HEK293 (cell line): ENCODE measurements around the gene CXCL16.
A peak's percentile ranks its signal among the peaks of the same experiment; 100 is the strongest.

ENCODE experiments used
- ELK4 ChIP-seq: IDR thresholded peaks from 2 replicates; pipeline ENCODE4 v1.6.1; 2011; ENCODE audit warnings: mild to moderate bottlenecking, low read depth, low read length, borderline replicate concordance
- INSM2 ChIP-seq: fragments of 450-650 bp; formaldehyde crosslinking; IDR thresholded peaks from 2 replicates; pipeline ENCODE4 v1.5.1; 2016; ENCODE audit warnings: missing biosample characterization, missing genetic modification characterization
- KLF16 ChIP-seq: fragments of 450-650 bp; formaldehyde crosslinking; IDR thresholded peaks from 2 replicates; pipeline ENCODE4 v1.5.1; 2017; ENCODE audit warnings: missing biosample characterization, missing genetic modification characterization
- KLF9 ChIP-seq: fragments of 450-650 bp; formaldehyde crosslinking; IDR thresholded peaks from 2 replicates; pipeline ENCODE4 v1.5.1; 2016; ENCODE audit warnings: missing biosample characterization, missing genetic modification characterization, low read depth
- PRDM1 ChIP-seq: fragments of 450-650 bp; formaldehyde crosslinking; IDR thresholded peaks from 2 replicates; pipeline ENCODE4; 2016; ENCODE audit warnings: missing biosample characterization, missing genetic modification characterization
- SETDB1 ChIP-seq: IDR thresholded peaks from one replicate; pipeline ENCODE4 v1.6.1; 2017; ENCODE audit warnings: mild to moderate bottlenecking, low read length, moderate library complexity, mixed read lengths; ENCODE audit not compliant: insufficient read length
- SP2 ChIP-seq: fragments of 450-650 bp; formaldehyde crosslinking; IDR thresholded peaks from 2 replicates; pipeline ENCODE4 v1.5.1; 2016; ENCODE audit warnings: missing biosample characterization, missing genetic modification characterization
- SP7 ChIP-seq: fragments of 450-650 bp; formaldehyde crosslinking; IDR thresholded peaks from 2 replicates; pipeline ENCODE4 v1.5.1; 2016; ENCODE audit warnings: missing biosample characterization, missing genetic modification characterization
- ZBTB11 ChIP-seq: fragments of 450-650 bp; formaldehyde crosslinking; conservative IDR thresholded peaks from 2 replicates; pipeline ENCODE4 v1.5.1; 2016; ENCODE audit warnings: low read depth, missing biosample characterization, missing genetic modification characterization
- ZNF169 ChIP-seq: fragments of 450-650 bp; formaldehyde crosslinking; IDR thresholded peaks from 2 replicates; pipeline ENCODE4 v1.5.1; 2016; ENCODE audit warnings: missing biosample characterization, missing genetic modification characterization
- ZNF211 ChIP-seq: fragments of 450-650 bp; formaldehyde crosslinking; IDR thresholded peaks from 2 replicates; pipeline ENCODE4 v1.5.1; 2016; ENCODE audit warnings: low read depth, missing biosample characterization, missing genetic modification characterization
- ZNF26 ChIP-seq: fragments of 450-650 bp; formaldehyde crosslinking; IDR thresholded peaks from 2 replicates; pipeline ENCODE4 v1.5.1; 2016; ENCODE audit warnings: missing biosample characterization, missing genetic modification characterization
- ZNF280D ChIP-seq: fragments of 450-650 bp; formaldehyde crosslinking; IDR thresholded peaks from 2 replicates; pipeline ENCODE4 v1.5.1; 2016; ENCODE audit warnings: missing biosample characterization, missing genetic modification characterization
- ZNF311 ChIP-seq: fragments of 450-650 bp; formaldehyde crosslinking; IDR thresholded peaks from 2 replicates; pipeline ENCODE4 v1.5.1; 2017; ENCODE audit warnings: missing biosample characterization, missing genetic modification characterization, borderline replicate concordance
- ZNF341 ChIP-seq: fragments of 450-650 bp; formaldehyde crosslinking; IDR thresholded peaks from 2 replicates; pipeline ENCODE4; 2016; ENCODE audit warnings: low read depth, missing biosample characterization, missing genetic modification characterization
- ZNF350 ChIP-seq: fragments of 450-650 bp; formaldehyde crosslinking; IDR thresholded peaks from 2 replicates; pipeline ENCODE4 v1.5.0; 2017; ENCODE audit warnings: missing biosample characterization, mild to moderate bottlenecking, missing genetic modification characterization
- ZNF501 ChIP-seq: fragments of 450-650 bp; formaldehyde crosslinking; IDR thresholded peaks from 2 replicates; pipeline ENCODE4 v1.5.1; 2016; ENCODE audit warnings: missing biosample characterization, missing genetic modification characterization
- ZNF513 ChIP-seq: fragments of 450-650 bp; IDR thresholded peaks from 2 replicates; pipeline ENCODE4 v1.5.1; 2018; ENCODE audit warnings: missing biosample characterization, missing genetic modification characterization
- ZNF529 ChIP-seq: fragments of 450-650 bp; formaldehyde crosslinking; IDR thresholded peaks from 2 replicates; pipeline ENCODE4 v1.5.1; 2017; ENCODE audit warnings: missing genetic modification characterization, missing biosample characterization; ENCODE audit not compliant: insufficient replicate concordance
- ZNF610 ChIP-seq: fragments of 450-650 bp; formaldehyde crosslinking; IDR thresholded peaks from 2 replicates; pipeline ENCODE4 v1.5.1; 2016; ENCODE audit warnings: missing biosample characterization, missing genetic modification characterization, borderline replicate concordance
- ZNF645 ChIP-seq: fragments of 450-650 bp; formaldehyde crosslinking; IDR thresholded peaks from 2 replicates; pipeline ENCODE4; 2016; ENCODE audit warnings: missing biosample characterization, missing genetic modification characterization
- ZSCAN18 ChIP-seq: fragments of 450-650 bp; formaldehyde crosslinking; IDR thresholded peaks from 2 replicates; pipeline ENCODE4 v1.5.1; 2016; ENCODE audit warnings: missing biosample characterization, missing genetic modification characterization
- ZSCAN23 ChIP-seq: fragments of 450-650 bp; formaldehyde crosslinking; IDR thresholded peaks from 2 replicates; pipeline ENCODE4 v1.5.1; 2016; ENCODE audit warnings: missing biosample characterization, missing genetic modification characterization

Gene CXCL16

GRCh38 chr17:4709794-4710692 is 29.7 kb downstream of the CXCL16 start, which contains the start of gene ARRB2 (continued):
- TF ChIP-seq ZNF645 (tag by site-specific recombination) = no peak
- peak; percentile 77 for TF ChIP-seq INSM2 (tag by site-specific recombination)
- peak; percentile 87 for TF ChIP-seq SP7 (tag by site-specific recombination)
- no peak for TF ChIP-seq ZNF529
- TF ChIP-seq SETDB1 = no peak
- TF ChIP-seq ZSCAN18 = no peak
- TF ChIP-seq KLF16 = peak; percentile 77; the same call in 1 of the 2 replicates
- no peak for TF ChIP-seq ELK4
- peak; percentile 23; the same call in 1 of the 2 replicates for TF ChIP-seq ZBTB11 (tag by site-specific recombination)
- peak; percentile 42; the same call in 1 of the 2 replicates for TF ChIP-seq ZSCAN23
- TF ChIP-seq ZNF501 (tag by site-specific recombination) = peak; percentile 71; the same call in 1 of the 2 replicates
- TF ChIP-seq ZNF211 (tag by site-specific recombination) = no peak
- TF ChIP-seq SP2 (tag by site-specific recombination) = peak; percentile 97
- no peak for TF ChIP-seq ZNF350 (tag by site-specific recombination)
- TF ChIP-seq ZNF280D (tag by site-specific recombination) = no peak
- TF ChIP-seq ZNF26 (tag by site-specific recombination) = no peak
- no peak for TF ChIP-seq KLF9 (tag by site-specific recombination)
- peak; percentile 98 for TF ChIP-seq ZNF341 (tag by site-specific recombination)
- TF ChIP-seq ZNF610 (tag by site-specific recombination) = peak; percentile 93
- TF ChIP-seq ZNF169 (tag by site-specific recombination) = no peak
- TF ChIP-seq PRDM1 = no peak
- no peak for TF ChIP-seq ZNF513
- no peak for TF ChIP-seq ZNF311 (tag by site-specific recombination)
